HepG2 (cell line): Measurements from ENCODE around the gene ENG. TPM values are rescaled to one million over a fixed set of nuclear protein-coding genes. Genes with fewer than 3 reads are reported as not detected.

ENCODE experiments used
- ARNTL ChIP-seq: sonication (generic); formaldehyde crosslinking; IDR thresholded peaks from 2 replicates; pipeline ENCODE4 v1.4.0; 2020; ENCODE audit warnings: mild to moderate bottlenecking, missing genetic modification reagents
- EEA1 ChIP-seq: sonication (generic); formaldehyde crosslinking; IDR thresholded peaks from 2 replicates; pipeline ENCODE4 v1.5.1; 2020; ENCODE audit warnings: mild to moderate bottlenecking, missing genetic modification reagents, borderline replicate concordance
- HDAC2 ChIP-seq: sonication (generic); formaldehyde crosslinking; IDR thresholded peaks from 2 replicates; pipeline ENCODE4 v1.4.0; 2020; ENCODE audit warnings: missing genetic modification reagents
- HES4 ChIP-seq: sonication (generic); formaldehyde crosslinking; IDR thresholded peaks from 2 replicates; pipeline ENCODE4 v1.9.0; 2021; ENCODE audit warnings: mild to moderate bottlenecking, missing genetic modification reagents, borderline replicate concordance
- HNRNPH1 ChIP-seq: fragments of 200-400 bp; formaldehyde crosslinking; optimal IDR thresholded peaks from 2 replicates; pipeline ENCODE3; 2017; ENCODE audit warnings: mild to moderate bottlenecking, low read depth, low read length
- KLF11 ChIP-seq: IDR thresholded peaks from 2 replicates; pipeline ENCODE4 v1.6.1; 2016; ENCODE audit warnings: missing compliant biosample characterization
- MBNL3 ChIP-seq: fragments of 250-450 bp; sonication (Bioruptor Pico); conservative IDR thresholded peaks from 2 replicates; pipeline ENCODE4 v1.8.0; 2022; ENCODE audit warnings: mild to moderate bottlenecking, inconsistent platforms
- MLLT10 ChIP-seq: sonication (generic); formaldehyde crosslinking; IDR thresholded peaks from 2 replicates; pipeline ENCODE4 v1.4.0; 2020; ENCODE audit warnings: missing genetic modification reagents
- MTF1 ChIP-seq: sonication (generic); formaldehyde crosslinking; IDR thresholded peaks from 2 replicates; pipeline ENCODE4 v1.5.0; 2020; ENCODE audit warnings: missing genetic modification reagents
- SKIL ChIP-seq: sonication (generic); formaldehyde crosslinking; IDR thresholded peaks from 2 replicates; pipeline ENCODE4 v1.8.0; 2022; ENCODE audit warnings: missing genetic modification reagents, mild to moderate bottlenecking, moderate library complexity, borderline replicate concordance
- TBX3 ChIP-seq: fragments of 450-650 bp; IDR thresholded peaks from 2 replicates; pipeline ENCODE4 v1.6.1; 2017; ENCODE audit warnings: antibody characterized with exemption, mild to moderate bottlenecking, inconsistent platforms, borderline replicate concordance
- TFE3 ChIP-seq: IDR thresholded peaks from 2 replicates; pipeline ENCODE4 v1.6.1; 2016
- TRAFD1 ChIP-seq: sonication (generic); formaldehyde crosslinking; IDR thresholded peaks from 2 replicates; pipeline ENCODE4 v1.5.1; 2020; ENCODE audit warnings: missing genetic modification reagents, mild to moderate bottlenecking, borderline replicate concordance
- YEATS4 ChIP-seq: sonication (generic); formaldehyde crosslinking; IDR thresholded peaks from 2 replicates; pipeline ENCODE4 v1.4.0; 2020; ENCODE audit warnings: missing genetic modification reagents, borderline replicate concordance
- ZNF180 ChIP-seq: sonication (generic); formaldehyde crosslinking; IDR thresholded peaks from 2 replicates; pipeline ENCODE4 v1.4.0; 2020; ENCODE audit warnings: low read depth, missing genetic modification reagents, borderline replicate concordance
- ZNF234 ChIP-seq: sonication (generic); formaldehyde crosslinking; conservative IDR thresholded peaks from 2 replicates; pipeline ENCODE4 v1.5.1; 2020; ENCODE audit warnings: mild to moderate bottlenecking, missing genetic modification reagents
- ZNF501 ChIP-seq: sonication (generic); formaldehyde crosslinking; IDR thresholded peaks from 2 replicates; pipeline ENCODE4 v1.5.1; 2020; ENCODE audit warnings: mild to moderate bottlenecking, moderate library complexity, missing genetic modification reagents
- ZNF687 ChIP-seq: sonication (generic); formaldehyde crosslinking; IDR thresholded peaks from 2 replicates; pipeline ENCODE4 v1.5.1; 2020; ENCODE audit warnings: mild to moderate bottlenecking, missing genetic modification reagents, moderate library complexity
- ZNF772 ChIP-seq: sonication (generic); formaldehyde crosslinking; IDR thresholded peaks from 2 replicates; pipeline ENCODE4 v1.5.0; 2020; ENCODE audit warnings: mild to moderate bottlenecking, missing genetic modification reagents
- polyA plus RNA-seq, 8 experiments: library from polyadenylated mRNA; depleted of rRNA in 3 of 8; stranded (reverse) in 7 of 8; unstranded in 1 of 8; fragments of >200 nt; fragmentation: Illumina TruSeq in 4 of 8; extraction: Trizol in 4 of 8; gene quantifications; 2 replicates each; pipeline versions ENCODE4 v1.2.1 to v1.2.3, GENCODE V29; 2011 to 2016; ENCODE audit warnings: low read depth in 4 of 8, missing spikeins in 1 of 8, mixed read lengths in 1 of 8; ENCODE audit not compliant: insufficient read depth in 1 of 8
- total RNA-seq, 5 experiments: library from RNA; depleted of rRNA; stranded (reverse); fragments of >200 nt; fragmentation: Illumina TruSeq; extraction: Trizol; gene quantifications; 2 replicates each; pipeline ENCODE4 v1.2.3, GENCODE V29; 2016; ENCODE audit warnings: low read depth in 1 of 5

ENG gene
- total and polyA plus RNA-seq, 2 of the 13 experiments (the other 11 are each of a cell fraction or from before 2014, with no cell fraction given): 0.02 to 1.1 TPM

GRCh38 chr9:127785933-127786772 lies 68.3 kb downstream of the ENG start, which contains the start of gene CDK9 (continued):
- TF ChIP-seq TRAFD1 (CRISPR knock-in tag) (peak; percentile 58; the same call in 1 of the 2 replicates), EEA1 (CRISPR knock-in tag) (no peak), SKIL (CRISPR knock-in tag) (no peak), ZNF687 (peak; percentile 70; the same call in 1 of the 2 replicates), HDAC2 (CRISPR knock-in tag) (0 out of 2 replicates have a peak, but pooled peaks have one; percentile 25), KLF11 (CRISPR knock-in tag) (no peak), ZNF772 (CRISPR knock-in tag) (no peak), HES4 (CRISPR knock-in tag) (peak; percentile 36; the same call in 1 of the 2 replicates), ARNTL (CRISPR knock-in tag) (0 out of 2 replicates have a peak, but pooled peaks have one; percentile 28), MTF1 (CRISPR knock-in tag) (no peak), YEATS4 (CRISPR knock-in tag) (peak; percentile 47), MBNL3 (CRISPR knock-in tag) (no peak), TBX3 (no peak), ZNF180 (CRISPR knock-in tag) (no peak), HNRNPH1 (no peak), TFE3 (no peak), ZNF501 (CRISPR knock-in tag) (no peak), ZNF234 (no peak), MLLT10 (no peak)
